Neural progenitor cell (in vitro differentiated cells): ENCODE data around the gene PRDM12.

ENCODE experiments used
- EZH2 ChIP-seq: fragments of 200-600 bp; sonication (generic); IDR thresholded peaks from 2 replicates; pipeline ENCODE4 v1.6.1; 2017; ENCODE audit warnings: antibody characterized with exemption, mild to moderate bottlenecking, moderate library complexity
- EZH2phosphoT487 ChIP-seq: fragments of 200-600 bp; sonication (generic); IDR thresholded peaks from 2 replicates; pipeline ENCODE4 v1.6.1; 2017; ENCODE audit warnings: antibody characterized with exemption
- TF ChIP-seq, protein P1 (sequence below): fragments of 200-600 bp; sonication (generic); IDR thresholded peaks from 2 replicates; pipeline ENCODE4 v1.5.1; 2017; ENCODE audit warnings: antibody characterized with exemption, mild to moderate bottlenecking

DNA sequence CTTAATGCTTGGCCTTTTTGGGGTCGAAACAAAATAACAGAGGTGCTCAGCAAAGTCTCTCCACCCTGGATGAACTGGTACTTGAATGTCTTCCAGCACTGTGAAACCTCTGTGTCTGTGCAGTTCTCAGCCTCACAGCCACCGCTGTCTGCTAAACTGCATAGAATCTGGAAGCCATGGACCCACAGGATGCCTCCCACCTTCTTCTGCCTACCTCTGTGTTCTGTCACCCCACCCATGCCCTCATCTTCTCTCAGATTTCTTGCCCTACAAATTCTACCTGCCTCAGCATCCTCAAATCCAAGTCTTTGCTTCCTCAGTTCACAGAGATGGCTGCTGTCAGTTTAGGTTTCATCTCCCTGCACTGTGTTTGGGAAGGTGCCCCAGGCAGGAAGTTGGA lies 64.8 kb downstream of the PRDM12 start:
- TF ChIP-seq, protein P1, sequence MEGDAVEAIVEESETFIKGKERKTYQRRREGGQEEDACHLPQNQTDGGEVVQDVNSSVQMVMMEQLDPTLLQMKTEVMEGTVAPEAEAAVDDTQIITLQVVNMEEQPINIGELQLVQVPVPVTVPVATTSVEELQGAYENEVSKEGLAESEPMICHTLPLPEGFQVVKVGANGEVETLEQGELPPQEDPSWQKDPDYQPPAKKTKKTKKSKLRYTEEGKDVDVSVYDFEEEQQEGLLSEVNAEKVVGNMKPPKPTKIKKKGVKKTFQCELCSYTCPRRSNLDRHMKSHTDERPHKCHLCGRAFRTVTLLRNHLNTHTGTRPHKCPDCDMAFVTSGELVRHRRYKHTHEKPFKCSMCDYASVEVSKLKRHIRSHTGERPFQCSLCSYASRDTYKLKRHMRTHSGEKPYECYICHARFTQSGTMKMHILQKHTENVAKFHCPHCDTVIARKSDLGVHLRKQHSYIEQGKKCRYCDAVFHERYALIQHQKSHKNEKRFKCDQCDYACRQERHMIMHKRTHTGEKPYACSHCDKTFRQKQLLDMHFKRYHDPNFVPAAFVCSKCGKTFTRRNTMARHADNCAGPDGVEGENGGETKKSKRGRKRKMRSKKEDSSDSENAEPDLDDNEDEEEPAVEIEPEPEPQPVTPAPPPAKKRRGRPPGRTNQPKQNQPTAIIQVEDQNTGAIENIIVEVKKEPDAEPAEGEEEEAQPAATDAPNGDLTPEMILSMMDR, result no peak
- TF ChIP-seq EZH2phosphoT487, result no peak
- TF ChIP-seq EZH2, result no peak
